Heart right ventricle (tissue), 16 donors: ENCODE measurements around the gene F11. TPM values are rescaled to one million over a fixed set of nuclear protein-coding genes. Genes with fewer than 3 reads are reported as not detected.
"Not testable (repeated sequence)": the region's sequence is repeated elsewhere in the genome, so short reads cannot be mapped to it uniquely, and the experiment has no call there.

Source experiments
- ATAC-seq, 8 donors: fragments of 200-7000 bp; cut with Tn5 transposase; one replicate each; pipeline ENCODE4 v1.9.1; 2020; ENCODE audit warnings: mild to moderate bottlenecking in 8 of 8, moderate library complexity in 8 of 8, moderate number of reproducible peaks in 1 of 8
- DNase-seq, 2 donors: peaks; one replicate each; pipeline ENCODE4 v3.0.0-alpha.2; 2020
- H3K27ac ChIP-seq, 10 donors: fragments of 200-600 bp; sonication (generic) in 2 of 10; one replicate each; pipeline versions ENCODE4 v1.5.0 to v1.8.0; 2020 to 2022; ENCODE audit warnings: mild to moderate bottlenecking in 3 of 10
- H3K27me3 ChIP-seq, 7 donors: fragments of 200-600 bp; one replicate each; pipeline ENCODE4 v1.8.0; 2021 to 2022; ENCODE audit warnings: mild to moderate bottlenecking in 2 of 7
- H3K36me3 ChIP-seq, 9 donors: fragments of 200-600 bp; sonication (generic) in 1 of 9; one replicate each; pipeline versions ENCODE4 v1.5.0 to v1.8.0; 2020 to 2022; ENCODE audit warnings: mild to moderate bottlenecking in 2 of 9
- H3K4me1 ChIP-seq, 9 donors: fragments of 200-600 bp; sonication (generic) in 1 of 9; one replicate each; pipeline versions ENCODE4 v1.5.0 to v1.8.0; 2020 to 2022; ENCODE audit warnings: mild to moderate bottlenecking in 4 of 9
- H3K4me3 ChIP-seq, 10 donors: fragments of 200-600 bp; sonication (generic) in 2 of 10; one replicate each; pipeline versions ENCODE4 v1.5.0 to v1.8.0; 2020 to 2022; ENCODE audit warnings: mild to moderate bottlenecking in 7 of 10, moderate library complexity in 2 of 10
- H3K9me3 ChIP-seq, 11 donors: fragments of 200-600 bp in 10 of 11; sonication (generic) in 2 of 11; one replicate each; pipeline versions ENCODE4 v1.5.0 to v1.8.0; 2013 to 2022; ENCODE audit warnings: mild to moderate bottlenecking in 2 of 11, control low read depth in 1 of 11, moderate library complexity in 1 of 11
- CTCF ChIP-seq, 9 donors: fragments of 200-600 bp; sonication (generic) in 2 of 9; IDR thresholded peaks; one replicate each; pipeline versions ENCODE4 v1.5.0 to v1.8.0; 2021 to 2022; ENCODE audit warnings: antibody characterized with exemption in 9 of 9, mild to moderate bottlenecking in 5 of 9, moderate library complexity in 1 of 9
- WGBS, 2 donors: extraction: QIAGEN DNeasy Blood & Tissue Kit; methylation state at CpG; one replicate each; pipeline ENCODE4 v1.1.7; 2013; ENCODE audit warnings: inconsistent platforms in 1 of 2; 5-methylcytosine and 5-hydroxymethylcytosine counted together
- intact Hi-C, 10 donors: fragments of 100-400 bp; cut with DNase I; formaldehyde crosslinking; loops; one replicate each; pipeline versions ENCODE4 v1.11.1 to v1.14.2; 2022
- polyA plus RNA-seq, 2 donors: library from polyadenylated mRNA; stranded (reverse); fragments of 200-250 nt; gene quantifications; one replicate each; pipeline ENCODE4 v1.2.3, GENCODE V29; 2013
- total RNA-seq, 10 donors: library from RNA; stranded (reverse); fragmentation: NEBNext Ultra II Directional in 3 of 10; extraction: Animal tissue kit (Norgen Biotek cat#: 25700) in 3 of 10; gene quantifications; one replicate each; pipeline versions ENCODE4 v1.2.1 to v1.2.4, GENCODE V29; 2021 to 2023
- donor health status: Arrhythmogenic right ventricular cardiomyopathy.
- donor health status: ischemic (EF 13 %, LVEDD 7.1; RV severe dilation, severe dysfunction).
- donor health status: healthy with polysubstance abuse.
- donor health status: DM: no; HTN: yes; CAD: no.
- donor health status: DM: no; HTN: no; CAD: no.
- donor health status: ischemic (EF 25% LVEDD 6.9; RV normal size, moderate dysfunction).
- donor health status: ischemic (EF 25% LVEDD 5.7; RV mildly dilated, moderate dysfunction).
- donor health status: healthy.
- donor health status: DM: yes; HTN: yes; CAD: no.
- donor health status: Ischemic cardiomyopathy.
- donor health status: ischemic (EF 35%, LVEDD 5.7; RV mildly dilated, moderate dysfunction).
- donor health status: nonischemic (EF 11% LVEDD 7.7; RV severe dilation, severe dysfunction).
- donor health status: DM: yes; HTN: yes; CAD: no.
- donor health status: PGD.
- donor health status: ischemic (EF 29% LVEDD 5.4; RV normal size, mild dysfunction).
- donor health status: nonischemic (EF 23%, LVEDD 6.1; RV moderate dilation, normal function).

Gene F11
- total and polyA plus RNA-seq, 12 donors, result 0.09 to 0.37 (median 0.16) TPM; not detected in 9

DNA sequence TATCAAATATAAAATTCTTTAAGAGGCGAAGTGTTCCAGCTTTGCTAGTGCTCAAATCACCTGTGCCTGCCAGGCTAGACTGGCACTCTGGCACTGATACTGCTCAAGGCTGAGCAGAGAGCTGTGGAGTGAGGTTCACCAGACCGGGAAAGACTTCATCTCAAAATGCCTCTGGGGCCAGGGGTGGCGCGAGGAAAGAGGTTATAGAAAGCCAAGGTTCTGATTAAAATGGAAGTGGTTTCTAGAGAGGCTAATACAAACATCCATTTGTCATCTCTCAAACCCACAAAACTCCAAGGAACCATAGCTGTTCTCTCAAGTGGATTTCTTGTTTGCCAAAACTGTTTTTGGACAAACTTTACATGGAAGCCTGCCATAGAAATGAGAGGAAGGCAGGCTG lies 41.5 kb downstream of the F11 start:
- peaks cover 0 to 63% (median 22%) of the 10 kb centered on the region in 7 donors for H3K27me3 ChIP-seq
- 26 to 43% methylated on average over 4 of the region's 4 CpGs for WGBS, 2 donors
- TF ChIP-seq CTCF (IDR thresholded peaks at IDR 0.05), result no peak

GRCh38 chr4:186307916-186308315 lies 41.9 kb downstream of the F11 start:
- Histone ChIP-seq H3K27me3 (peaks cover 0 to 63% (median 22%) of the 10 kb centered on the region in 7 donors), H3K27ac (no peak overlapping the region), H3K9me3 (no peaks in the 10 kb centered on the region), H3K4me1 (peaks cover 0 to 11% (median 0%) of the 10 kb centered on the region in 9 donors), H3K4me3 (no peak overlapping the region), H3K36me3 (no peaks in the 10 kb centered on the region)
- intact Hi-C loops, result no loop called here
- 42 to 51% methylated on average over 3 of the region's 3 CpGs for WGBS, 2 donors
- DNase-seq (no peak), ATAC-seq (peak in 2 of 8 donors; percentile 54 to 69)
- no peak for TF ChIP-seq CTCF (IDR thresholded peaks at IDR 0.05)

More for the DNA sequence above, 41.5 kb downstream of the F11 start:
- DNase-seq (no peak), ATAC-seq (peak in 4 of 8 donors; percentile 38 to 71 (median 63))
- Histone ChIP-seq H3K4me3 (no peak overlapping the region), H3K9me3 (no peaks in the 10 kb centered on the region), H3K4me1 (peaks cover 0 to 11% (median 0%) of the 10 kb centered on the region in 9 donors), H3K36me3 (no peaks in the 10 kb centered on the region), H3K27ac (no peak overlapping the region)
- intact Hi-C loops, result no loop called here

DNA sequence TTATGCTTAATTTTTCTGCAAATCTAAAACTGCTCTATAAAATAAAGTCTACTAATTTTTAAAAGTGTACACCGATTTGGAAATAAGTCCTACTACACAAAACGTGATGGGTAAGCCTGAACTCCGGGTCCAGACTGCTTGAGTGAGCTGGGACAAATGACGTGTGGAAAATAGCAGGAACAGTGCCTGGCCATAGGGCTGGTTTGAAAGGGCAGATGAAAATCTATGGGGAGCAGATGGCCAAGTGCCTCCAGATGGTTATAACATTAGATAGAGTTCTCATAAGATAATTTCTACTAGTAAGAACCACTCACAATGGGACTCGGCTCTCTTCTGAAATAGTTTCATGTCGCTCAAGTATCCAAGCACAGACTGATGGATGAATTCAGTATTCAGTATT lies 52.5 kb downstream of the F11 start:
- Histone ChIP-seq H3K4me3 (no peak overlapping the region), H3K27ac (no peak overlapping the region), H3K27me3 (peaks cover 0 to 47% (median 15%) of the 10 kb centered on the region in 7 donors), H3K9me3 (no peaks in the 10 kb centered on the region), H3K36me3 (no peaks in the 10 kb centered on the region), H3K4me1 (no peaks in the 10 kb centered on the region)
- 72 to 78% methylated on average over 6 of the region's 6 CpGs for WGBS, 2 donors
- ATAC-seq, result no peak
- intact Hi-C loops, result no loop called here
- no peak for TF ChIP-seq CTCF (IDR thresholded peaks at IDR 0.05)
- no peak for DNase-seq

- H3K36me3 ChIP-seq, H3K9me3 ChIP-seq, H3K4me3 ChIP-seq, ATAC-seq, DNase-seq, H3K27ac ChIP-seq, H3K4me1 ChIP-seq: not testable (repeated sequence)
- intact Hi-C loops, result loop anchor here in 1 of 10 donors (10.0 kb wide), 1 partner anchor 1180 kb away; no protein-coding TSS in a partner anchor
- 91 to 92% methylated on average over 18 to 33 of the region's 33 CpGs for WGBS, 2 donors
- H3K27me3 ChIP-seq, result peaks cover 0 to 15% (median 0%) of the 10 kb centered on the region in 7 donors
Observed at GRCh38 chr4:186324660-186325059, 58.7 kb downstream of the F11 start.

- ATAC-seq, result no peak
- no peaks in the 10 kb centered on the region for H3K4me1 ChIP-seq
- TF ChIP-seq CTCF (IDR thresholded peaks at IDR 0.05), result no peak
- DNase-seq, result no peak
- 59 to 60% methylated on average over 3 of the region's 3 CpGs for WGBS, 2 donors
- H3K27me3 ChIP-seq, result peaks cover 0 to 15% (median 0%) of the 10 kb centered on the region in 7 donors
- peaks cover 0 to 17% (median 5%) of the 10 kb centered on the region in 11 donors for H3K9me3 ChIP-seq
- intact Hi-C loops, result loop anchor here in 1 of 10 donors (10.0 kb wide), 1 partner anchor 1178 kb away; no protein-coding TSS in a partner anchor
- no peak overlapping the region for H3K27ac ChIP-seq
- no peak overlapping the region for H3K4me3 ChIP-seq
- H3K36me3 ChIP-seq, result no peaks in the 10 kb centered on the region
Observed at GRCh38 chr4:186326391-186326790, 60.4 kb downstream of the F11 start.
